Vagina (tissue), 2 donors: ENCODE results near the gene SEMA3D.

Source experiments
- POLR2A ChIP-seq, 2 donors: fragments of 450-650 bp; IDR thresholded peaks; one replicate each; pipeline ENCODE4 v1.6.1; 2017; ENCODE audit warnings: antibody characterized with exemption in 2 of 2, mild to moderate bottlenecking in 2 of 2, moderate library complexity in 2 of 2
- POLR2AphosphoS5 ChIP-seq, 2 donors: sonication (generic); formaldehyde crosslinking; IDR thresholded peaks; one replicate each; pipeline ENCODE4 v1.9.0; 2017; ENCODE audit warnings: antibody characterized with exemption in 2 of 2, mild to moderate bottlenecking in 2 of 2, low read depth in 1 of 2; ENCODE audit not compliant: insufficient read depth in 1 of 2
- TF ChIP-seq, protein P1 (sequence below), 3 experiments: fragments of 450-650 bp in 2 of 3; fragments of 200-600 bp in 1 of 3; sonication (generic) in 1 of 3; IDR thresholded peaks; one replicate each; pipeline ENCODE4 v1.5.1; 2017 to 2019; ENCODE audit warnings: antibody characterized with exemption in 3 of 3, mild to moderate bottlenecking in 2 of 3, moderate library complexity in 2 of 3

- TF ChIP-seq, protein P1, sequence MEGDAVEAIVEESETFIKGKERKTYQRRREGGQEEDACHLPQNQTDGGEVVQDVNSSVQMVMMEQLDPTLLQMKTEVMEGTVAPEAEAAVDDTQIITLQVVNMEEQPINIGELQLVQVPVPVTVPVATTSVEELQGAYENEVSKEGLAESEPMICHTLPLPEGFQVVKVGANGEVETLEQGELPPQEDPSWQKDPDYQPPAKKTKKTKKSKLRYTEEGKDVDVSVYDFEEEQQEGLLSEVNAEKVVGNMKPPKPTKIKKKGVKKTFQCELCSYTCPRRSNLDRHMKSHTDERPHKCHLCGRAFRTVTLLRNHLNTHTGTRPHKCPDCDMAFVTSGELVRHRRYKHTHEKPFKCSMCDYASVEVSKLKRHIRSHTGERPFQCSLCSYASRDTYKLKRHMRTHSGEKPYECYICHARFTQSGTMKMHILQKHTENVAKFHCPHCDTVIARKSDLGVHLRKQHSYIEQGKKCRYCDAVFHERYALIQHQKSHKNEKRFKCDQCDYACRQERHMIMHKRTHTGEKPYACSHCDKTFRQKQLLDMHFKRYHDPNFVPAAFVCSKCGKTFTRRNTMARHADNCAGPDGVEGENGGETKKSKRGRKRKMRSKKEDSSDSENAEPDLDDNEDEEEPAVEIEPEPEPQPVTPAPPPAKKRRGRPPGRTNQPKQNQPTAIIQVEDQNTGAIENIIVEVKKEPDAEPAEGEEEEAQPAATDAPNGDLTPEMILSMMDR (IDR thresholded peaks at IDR 0.05) = no peak
- TF ChIP-seq POLR2A (IDR thresholded peaks at IDR 0.05) = no peak
- TF ChIP-seq POLR2AphosphoS5 (IDR thresholded peaks at IDR 0.05; ENCODE audit: insufficient read depth in 1 of 2, low read depth in 1 of 2) = no peak
Observed at GRCh38 chr7:85213500-85213899, 26.6 kb upstream of the SEMA3D start.
